NCI-H1417 (cell line): ENCODE measurements around the gene ARSG.
"Not testable (repeated sequence)": the region's sequence is repeated elsewhere in the genome, so short reads cannot be mapped to it uniquely, and the experiment has no call there.

Experiments used
- DNase-seq, 3 experiments: peaks; one replicate each; lab custom pipeline; 2025; lab: John Stamatoyannopoulos, UW

The ARSG gene

DNA sequence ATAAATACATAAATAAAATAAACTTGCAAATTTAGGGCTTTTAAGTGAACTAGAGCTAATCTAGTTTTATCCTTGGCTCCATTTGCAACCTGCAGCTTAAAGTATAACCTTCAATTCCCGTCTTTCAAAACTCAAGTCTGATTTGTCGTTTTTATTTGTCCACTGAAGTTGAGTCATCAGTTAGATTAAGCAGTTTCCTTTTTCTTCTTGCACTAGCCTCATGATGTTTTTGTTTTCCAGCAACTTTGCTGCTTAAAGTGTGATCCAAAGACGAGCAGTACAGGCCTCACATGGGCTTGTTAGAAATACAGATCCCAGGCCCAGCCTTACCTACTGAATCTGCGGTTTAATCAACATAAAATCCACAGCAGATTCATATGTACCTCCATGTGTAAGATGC, 13.8 kb downstream of the ARSG start:
- DNase-seq = no peak

DNA sequence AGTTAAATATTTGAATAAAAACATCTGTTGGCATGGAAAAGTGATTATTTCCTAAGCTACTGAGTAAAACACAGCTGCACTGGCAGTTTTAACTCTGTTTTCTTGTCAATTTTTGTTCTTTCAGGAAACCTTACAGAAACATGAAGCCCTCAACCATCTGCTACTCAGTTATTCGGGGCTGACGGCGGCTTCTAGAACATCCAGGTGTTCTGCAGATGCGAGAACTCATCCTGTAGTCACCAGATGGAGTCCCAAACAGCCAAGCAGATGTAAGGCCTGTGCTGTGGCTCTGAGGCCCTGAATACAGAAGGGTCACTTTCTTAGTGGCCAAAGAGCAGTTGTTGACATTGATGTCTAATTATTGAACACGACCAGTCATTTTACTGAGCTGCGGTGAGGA, 15.5 kb downstream of the ARSG start:
- DNase-seq = no peak

DNA sequence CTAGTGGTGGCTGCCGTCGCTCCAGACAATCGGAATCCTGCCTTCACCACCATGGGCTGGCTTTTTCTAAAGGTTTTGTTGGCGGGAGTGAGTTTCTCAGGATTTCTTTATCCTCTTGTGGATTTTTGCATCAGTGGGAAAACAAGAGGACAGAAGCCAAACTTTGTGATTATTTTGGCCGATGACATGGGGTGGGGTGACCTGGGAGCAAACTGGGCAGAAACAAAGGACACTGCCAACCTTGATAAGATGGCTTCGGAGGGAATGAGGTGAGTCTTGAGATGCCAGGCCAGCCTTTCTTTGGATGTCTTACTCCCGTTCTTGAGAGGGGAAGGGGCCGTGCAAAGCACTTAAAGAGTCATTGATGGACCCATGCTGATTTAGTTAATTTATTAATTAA, 16.1 kb downstream of the ARSG start:
- no peak for DNase-seq

DNA sequence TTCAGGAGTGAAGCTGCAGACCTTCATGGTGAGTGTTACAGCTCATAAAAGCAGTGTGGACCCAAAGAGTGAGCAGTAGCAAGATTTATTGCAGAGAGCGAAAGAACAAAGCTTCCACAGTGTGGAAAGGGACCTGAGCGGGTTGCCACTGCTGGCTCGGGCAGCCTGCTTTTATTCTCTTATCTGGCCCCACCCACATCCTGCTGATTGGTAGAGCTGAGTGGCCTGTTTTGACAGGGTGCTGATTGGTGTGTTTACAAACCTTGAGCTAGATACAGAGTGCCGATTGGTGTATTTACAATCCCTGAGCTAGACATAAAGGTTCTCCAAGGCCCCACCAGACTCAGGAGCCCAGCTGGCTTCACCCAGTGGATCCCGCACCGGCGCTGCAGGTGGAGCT, 17.2 kb downstream of the ARSG start:
- DNase-seq = not testable (repeated sequence)

DNA sequence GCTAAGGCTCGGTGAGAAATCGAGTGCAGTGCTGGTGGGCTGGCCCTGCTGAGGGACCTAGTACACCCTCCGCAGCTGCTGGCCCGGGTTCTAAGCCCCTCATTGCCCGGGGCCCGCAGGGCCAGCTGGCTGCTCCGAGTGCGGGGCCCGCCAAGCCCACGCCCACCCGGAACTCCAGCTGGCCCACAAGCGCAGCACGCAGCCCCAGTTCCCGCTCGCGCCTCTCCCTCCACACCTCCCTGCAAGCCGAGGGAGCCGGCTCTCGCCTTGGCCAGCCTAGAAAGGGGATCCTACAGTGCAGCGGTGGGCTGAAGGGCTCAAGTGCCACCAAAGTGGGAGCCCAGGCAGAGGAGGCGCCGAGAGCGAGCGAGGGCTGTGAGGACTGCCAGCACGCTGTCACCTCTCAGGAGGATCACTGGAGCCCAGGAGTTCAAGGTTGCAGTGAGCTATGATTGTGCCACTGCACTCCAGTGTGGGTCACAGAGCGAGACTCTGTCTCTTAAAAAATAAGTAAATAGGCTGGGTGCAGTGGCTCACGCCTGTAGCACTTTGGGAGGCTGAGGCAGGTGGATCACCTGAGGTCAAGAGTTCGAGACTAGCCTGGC, 17.9 kb downstream of the ARSG start:
- DNase-seq = not testable (repeated sequence)

DNA sequence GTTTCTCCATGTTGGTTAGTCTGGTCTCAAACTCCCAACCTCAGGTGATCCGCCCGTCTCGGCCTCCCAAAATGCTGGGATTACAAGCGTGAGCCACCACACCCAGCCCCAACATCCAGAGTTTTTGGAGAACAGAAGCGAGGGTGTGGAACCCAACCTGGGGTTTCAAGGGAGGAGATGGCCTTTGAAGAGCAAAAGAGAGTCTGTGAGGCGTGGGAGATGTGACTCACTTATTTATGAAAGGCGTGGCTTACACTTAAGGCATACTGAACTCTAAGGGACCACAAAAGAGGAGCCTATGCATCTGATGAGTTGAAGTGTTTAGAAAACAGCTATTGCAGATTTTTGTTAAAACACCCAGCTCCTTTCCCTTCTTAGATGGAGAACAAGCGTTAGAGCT, 18.9 kb downstream of the ARSG start:
- no peak for DNase-seq

DNA sequence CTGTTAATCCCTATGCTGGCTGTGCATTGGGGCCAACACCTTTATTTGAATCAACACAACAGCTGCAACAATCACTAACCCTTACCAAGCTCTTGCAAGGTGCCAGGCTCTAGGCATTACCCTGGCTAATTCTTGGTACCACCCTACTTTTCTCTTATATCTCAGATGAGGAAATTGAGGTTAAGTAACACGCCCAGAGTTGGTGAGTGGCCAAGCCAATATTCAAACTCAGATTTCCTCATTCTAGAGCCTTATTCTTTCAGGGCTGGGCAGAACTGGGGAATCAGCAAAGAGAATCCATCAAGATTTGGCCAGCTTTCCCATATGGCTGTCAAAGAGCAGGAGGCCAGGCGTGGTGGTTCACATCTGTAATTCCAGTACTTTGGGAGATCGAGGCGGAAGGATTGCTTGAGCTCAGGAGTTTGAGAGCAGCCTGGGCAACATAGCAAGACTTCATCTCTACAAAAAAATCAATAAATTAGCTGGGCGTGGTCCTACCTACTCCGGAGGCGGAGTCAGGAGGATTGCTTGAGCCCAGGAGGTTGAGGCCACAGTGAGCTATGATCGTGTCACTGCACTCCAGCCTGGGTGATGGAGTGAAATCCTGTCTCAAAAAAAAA, 23.7 kb downstream of the ARSG start:
- DNase-seq = no peak

DNA sequence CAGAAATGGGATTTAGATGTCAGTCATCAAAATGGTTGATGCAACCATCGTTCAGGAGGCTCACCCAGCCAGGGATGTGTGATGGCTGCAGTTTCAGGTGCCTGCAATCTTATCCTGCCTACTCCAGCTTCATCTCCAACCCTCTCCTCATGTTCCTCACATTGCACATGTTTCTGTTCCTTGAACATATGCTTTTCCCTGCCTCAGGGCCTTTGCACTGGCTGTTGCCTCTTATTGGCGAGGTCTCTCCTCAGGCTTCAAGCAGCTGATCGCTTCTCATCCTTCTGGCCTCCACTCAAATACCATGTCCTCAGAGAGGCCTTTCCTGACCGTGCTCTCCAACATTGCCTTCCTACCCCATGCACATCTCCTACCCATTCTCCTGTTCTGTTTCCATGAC, 24.6 kb downstream of the ARSG start:
- no peak for DNase-seq

DNA sequence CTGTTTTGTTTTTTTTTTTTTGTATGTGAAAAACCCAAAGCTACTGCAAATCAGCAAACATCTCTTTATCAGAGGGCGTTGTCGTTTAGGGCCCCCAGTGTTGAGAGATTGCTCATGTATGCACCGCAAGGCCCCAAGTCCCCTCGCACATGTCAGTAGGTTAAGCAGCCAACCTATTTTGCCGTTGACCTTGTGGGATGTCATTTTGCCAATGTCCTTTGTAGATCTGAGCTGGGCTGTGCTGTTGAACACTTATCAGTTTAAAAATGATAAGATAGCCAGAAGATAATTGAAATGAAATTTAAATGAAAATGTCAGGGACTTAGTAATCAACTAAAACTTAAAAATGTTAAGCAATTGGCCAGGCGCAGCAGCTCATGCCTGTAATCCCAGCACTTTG, 26.2 kb downstream of the ARSG start:
- no peak for DNase-seq

DNA sequence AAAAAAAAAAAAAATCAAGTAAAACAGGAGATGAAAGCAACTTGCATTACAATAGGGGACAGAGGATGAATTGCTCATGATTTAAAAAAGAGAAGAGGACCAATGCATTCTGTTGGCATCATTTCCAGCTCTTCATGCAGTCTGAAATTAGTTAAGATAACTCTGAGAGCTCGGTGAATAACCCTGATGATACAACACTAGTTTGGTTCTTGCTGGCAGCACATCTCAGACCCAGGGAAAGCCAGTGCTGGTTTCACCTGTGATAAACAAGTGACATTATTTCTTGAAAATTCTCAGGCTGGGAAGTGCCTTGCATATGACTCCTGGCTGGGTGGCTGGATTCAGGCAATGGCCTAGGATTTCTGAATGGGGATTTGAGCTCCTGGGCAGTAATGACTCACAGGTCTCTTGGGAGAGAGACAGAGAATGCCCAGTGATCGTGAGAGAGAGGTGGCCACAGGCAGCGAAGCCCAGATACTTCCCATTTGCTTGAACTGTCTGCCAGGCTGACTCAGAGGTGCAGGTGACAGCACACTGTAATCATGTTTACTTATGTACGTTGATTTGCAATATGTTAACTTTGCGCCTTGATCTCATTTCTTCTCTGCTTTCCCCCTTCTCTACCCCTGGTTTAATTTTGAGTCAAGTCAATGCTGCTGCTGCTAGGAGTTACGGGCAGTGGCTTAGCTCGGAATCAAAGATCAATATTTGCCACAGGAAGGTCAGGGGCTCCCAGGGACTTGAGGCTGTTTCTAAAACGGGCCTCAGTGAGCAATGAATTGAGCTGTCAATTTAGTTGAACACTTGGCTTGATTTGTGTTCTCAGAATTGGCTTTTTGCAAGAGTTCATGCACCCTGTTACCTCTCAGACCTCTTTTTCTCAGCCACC, 27.1 kb downstream of the ARSG start:
- peak in 1 of 3 experiments; percentile 16 for DNase-seq

DNA sequence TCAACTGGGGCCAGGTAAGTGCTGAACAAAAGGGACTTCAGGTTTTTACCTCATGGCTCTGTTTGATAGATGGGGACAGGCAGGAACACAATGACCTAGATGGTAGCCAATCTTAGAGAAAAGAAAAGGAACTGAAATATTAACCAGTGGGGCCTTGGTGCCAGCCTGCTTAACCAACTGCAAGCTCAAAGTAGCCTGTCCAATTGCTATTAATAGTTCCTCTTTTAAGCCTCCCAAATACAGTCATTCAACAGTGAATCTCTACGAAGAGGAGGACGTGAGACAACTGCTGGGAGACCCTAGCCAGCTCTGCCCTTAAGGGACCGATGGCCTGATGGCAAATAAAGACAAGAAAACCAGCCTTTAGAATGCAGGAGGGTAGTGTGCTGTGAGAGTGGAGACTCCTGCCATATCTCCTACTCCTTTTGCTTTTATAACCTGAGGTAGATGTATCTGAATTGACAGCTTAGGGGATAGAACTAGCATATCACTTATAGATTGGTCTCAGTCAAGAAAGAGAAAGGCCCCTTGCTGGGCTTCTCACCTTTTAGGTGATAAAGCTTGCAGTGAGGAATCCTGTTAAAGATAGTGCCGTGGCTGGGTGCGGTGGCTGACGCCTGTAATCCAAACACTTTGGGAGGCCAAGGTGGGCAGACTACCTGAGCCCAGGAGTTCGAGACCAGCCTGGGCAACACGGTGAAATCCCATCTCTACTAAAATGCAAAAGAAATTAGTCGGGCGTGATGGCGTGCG, 28.3 kb downstream of the ARSG start:
- DNase-seq = no peak

DNA sequence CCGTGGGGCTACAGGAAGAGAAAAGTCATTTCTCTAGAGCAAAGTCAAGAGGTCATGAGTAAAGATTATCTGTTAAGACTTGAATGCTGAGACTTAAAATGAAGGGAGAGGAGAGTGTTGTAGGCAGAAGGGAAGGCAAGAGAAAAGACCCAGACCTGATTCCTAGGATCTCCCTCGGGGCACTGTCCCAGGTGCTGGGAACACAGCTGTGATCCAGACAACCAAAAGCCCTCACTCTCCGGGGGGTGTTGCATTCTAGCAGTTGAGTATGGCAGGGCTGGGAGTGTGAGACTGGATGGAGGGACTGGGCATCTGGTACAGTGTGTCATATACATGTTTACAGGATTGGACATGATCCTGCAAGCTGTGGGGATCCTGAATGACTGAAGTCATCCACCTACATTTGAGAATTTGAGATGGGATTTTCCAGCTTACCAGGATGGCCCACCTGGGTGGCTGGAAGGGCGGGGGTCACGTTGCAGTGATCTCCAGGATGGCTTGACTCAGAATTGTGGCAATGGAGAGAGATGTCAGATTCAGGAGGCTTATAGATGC, 29.1 kb downstream of the ARSG start:
- no peak for DNase-seq

DNA sequence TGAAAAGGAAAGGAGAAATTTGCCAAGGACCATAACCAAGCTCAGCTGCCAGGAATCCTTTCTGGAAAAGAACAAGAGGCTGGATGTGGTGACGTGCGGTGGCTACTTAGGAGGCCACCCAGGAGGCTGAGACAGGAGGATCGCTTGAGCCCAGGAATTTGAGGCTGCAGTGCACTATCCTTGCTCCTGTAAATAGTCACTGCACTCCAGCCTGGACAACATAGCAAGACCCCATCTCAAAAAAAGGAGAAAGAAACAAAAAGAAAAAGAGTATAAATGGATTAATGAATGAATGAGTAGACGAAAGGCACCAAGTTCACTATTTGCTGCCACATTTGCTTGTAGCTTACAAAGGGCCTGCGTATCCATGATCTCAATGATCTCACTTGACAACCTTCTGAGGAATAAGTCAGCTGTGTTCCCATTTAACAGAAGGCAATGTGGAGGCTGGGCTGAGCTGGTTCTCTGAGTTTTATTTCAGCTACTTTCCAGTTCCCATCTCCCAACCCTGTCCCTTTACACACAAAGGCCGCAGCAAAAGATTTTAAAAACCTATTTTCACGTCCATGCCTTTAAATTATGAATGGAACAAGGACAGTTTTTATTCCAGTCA, 29.8 kb downstream of the ARSG start:
- no peak for DNase-seq

DNA sequence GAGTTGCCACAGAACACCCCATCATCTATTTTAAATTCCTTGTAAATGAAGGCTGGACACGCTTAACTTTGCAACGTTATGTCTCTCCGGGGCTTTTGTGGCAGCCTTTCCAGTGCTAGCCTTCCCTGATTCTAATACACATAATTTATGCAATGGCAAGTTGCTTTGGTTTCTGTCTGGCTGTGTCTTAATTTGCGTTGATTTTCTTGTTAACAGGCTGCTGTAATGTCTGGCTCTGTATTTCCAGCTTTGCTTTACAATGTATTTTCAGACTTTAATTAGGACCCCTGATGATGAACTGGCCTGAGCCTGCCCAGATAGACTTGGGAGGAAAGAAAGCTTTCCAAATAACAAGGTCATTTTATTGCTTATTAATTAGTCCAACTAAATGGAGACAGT, 30.3 kb downstream of the ARSG start:
- peak in 1 of 3 experiments; percentile 25 for DNase-seq

DNA sequence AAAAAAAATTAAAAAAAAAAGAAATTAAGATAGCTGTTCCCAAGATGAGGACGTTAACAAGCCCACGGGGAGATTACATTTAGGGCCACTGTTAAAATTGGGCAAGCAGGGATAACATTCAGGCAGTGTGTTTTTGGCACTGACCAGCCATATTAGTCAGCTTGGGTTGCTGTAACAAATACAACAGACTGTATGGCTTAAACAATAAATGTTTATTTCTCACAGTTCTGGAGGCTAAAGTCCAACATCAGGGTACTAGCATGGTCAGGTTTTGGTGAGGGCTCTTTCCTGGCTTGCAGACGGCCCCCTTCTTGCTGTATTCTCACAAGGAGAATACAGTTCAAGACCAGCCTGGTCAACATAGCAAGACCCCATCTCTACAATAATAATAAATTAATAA, 31.3 kb downstream of the ARSG start:
- DNase-seq = no peak

DNA sequence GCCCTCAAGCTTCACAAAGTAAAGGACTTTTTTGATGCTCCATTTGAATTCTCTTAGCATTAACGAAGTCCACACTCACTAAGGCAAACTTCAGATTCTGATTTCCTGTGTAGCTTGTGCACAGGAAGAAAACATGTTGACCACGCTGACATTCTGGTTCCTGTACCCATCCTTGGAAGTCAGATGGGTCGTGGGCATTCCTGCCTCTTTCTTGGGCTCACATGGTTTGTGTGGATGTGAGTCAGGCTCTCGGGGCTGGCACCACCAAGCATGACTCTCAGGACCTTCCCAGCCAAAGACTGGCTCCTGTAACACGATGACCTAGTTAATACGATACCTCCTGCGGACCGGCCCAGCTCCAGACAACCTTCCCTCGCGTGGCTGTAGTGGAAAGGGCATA, 32.8 kb downstream of the ARSG start:
- no peak for DNase-seq

DNA sequence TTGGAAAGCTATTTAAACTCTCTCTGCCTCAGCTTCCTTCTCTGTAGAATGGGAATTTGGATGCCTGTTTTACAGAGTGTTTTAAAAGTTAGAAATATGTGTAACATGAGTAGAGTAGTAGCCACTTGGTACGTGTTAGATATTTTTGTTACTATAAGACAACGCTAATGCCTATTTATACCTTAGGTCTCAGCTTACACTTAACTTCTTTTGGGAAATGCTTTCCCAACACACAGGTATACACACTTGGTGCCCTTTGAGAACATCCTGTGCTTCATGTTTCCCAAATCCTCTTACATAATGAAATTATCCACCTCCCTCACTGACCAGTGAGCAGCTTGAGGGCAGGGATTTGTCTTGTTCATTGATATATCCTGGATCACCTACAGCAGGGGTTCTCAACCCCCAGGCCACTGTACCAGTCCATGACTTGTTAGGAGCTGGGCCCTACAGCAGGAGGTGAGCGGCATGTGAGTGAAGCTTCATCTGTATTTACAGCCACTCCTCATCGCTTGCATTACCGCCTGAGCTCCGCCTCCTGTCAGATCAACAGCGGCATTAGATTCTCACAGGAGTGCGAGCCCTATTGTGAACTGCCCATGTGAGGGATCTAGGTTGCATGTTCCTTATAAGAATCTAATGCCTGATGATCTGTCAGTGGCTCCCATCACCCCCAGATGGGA, 33.5 kb downstream of the ARSG start:
- DNase-seq = no peak

DNA sequence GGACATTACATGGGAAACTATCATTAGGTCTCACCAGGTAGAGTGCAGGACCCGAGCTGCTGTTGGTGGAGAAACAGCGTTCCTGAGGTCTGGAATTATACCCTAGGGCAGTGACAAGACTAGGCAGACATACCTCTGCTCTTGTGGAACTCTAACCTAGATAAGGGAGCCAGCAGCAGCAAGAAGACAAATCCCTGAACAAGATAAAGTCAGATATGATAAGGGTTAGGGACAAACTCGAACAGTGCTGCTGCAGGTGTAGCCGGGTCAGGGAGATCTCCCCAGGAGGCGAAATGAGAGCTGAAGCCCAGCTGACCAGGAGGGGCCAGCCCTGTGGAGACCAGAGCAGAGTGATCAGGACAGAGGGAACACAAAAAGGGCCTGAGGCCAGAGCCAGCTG, 34.7 kb downstream of the ARSG start:
- no peak for DNase-seq

DNA sequence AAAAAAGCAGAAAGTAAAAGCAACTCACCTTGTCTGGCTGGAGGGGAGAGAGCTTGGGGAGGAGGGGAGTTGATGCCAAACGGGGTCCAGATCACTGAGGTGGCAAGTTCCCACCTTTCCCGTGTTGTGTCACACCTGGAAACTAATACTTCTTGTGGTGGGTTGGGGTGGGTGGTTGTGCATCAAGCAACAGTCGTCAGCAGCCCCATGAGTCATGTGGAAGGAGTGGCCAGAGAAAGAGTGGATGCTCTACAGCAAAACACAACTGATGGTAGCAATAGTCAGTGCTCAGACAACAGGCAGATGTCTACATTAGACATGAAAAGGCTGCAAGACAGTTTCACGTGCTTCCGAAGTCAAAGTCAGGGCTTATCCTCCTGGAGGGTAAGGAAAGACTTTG, 35.4 kb downstream of the ARSG start:
- DNase-seq = no peak

DNA sequence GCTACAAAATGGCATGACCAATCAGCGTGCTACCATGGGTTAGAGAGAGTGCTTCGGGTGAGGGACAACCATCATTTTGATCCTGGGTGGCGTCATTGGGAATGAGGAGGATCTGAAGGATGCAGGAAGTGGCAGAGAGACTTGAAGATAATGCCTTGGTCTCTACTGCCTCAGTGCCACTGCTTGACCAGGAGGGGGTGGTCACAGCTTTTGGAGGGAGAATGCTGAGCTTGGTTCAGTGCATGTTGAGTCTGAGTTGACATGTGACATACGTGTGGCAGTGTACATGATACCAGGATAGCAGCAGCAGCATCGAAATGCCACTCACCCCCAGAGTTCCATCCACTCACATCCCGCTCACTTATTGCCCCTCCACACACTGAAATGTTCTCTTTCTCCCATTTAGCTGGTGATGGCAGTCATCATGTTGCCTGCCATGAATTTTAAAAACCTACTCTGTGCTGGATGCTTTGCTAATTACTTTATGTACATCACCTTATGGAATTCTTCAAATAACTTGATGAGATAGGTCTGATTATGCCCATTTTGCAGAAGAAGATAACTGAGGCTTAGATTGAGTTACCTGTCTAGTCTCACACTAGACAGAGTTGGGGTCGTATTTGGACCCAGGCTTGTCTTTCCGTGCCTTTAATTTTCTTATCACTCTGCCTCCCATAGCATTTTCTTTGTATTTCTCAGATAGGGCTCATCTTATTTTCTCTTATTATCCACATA, 36.7 kb downstream of the ARSG start:
- DNase-seq = no peak

DNA sequence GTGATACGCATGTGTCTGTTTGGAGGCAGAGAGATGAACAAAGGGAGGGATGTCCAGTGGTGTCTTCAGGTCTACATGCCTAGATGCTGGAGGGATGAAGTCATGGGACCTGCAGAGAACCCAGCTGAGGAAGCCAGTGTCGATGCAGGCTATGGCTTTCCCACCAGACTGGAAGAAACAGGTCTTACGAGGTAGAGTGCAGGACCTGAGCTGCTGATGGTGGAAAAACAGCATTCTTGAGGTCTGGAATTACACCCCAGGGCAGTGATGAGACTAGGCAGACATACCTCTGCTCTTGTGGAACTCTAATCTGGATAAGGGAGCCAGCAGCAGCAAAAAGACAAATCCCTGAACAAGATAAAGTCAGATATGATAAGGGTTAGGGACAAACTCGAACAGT, 37.4 kb downstream of the ARSG start:
- DNase-seq = no peak
